Islet of Langerhans (tissue), 1 donor: Measurements from ENCODE around the gene SAMD9L.

Experiments used
- FAIRE-seq: peaks from one replicate; lab custom pipeline; 2011; peaks lifted over from hg19 to GRCh38; lab: Jason Lieb, UNC

Gene SAMD9L

DNA sequence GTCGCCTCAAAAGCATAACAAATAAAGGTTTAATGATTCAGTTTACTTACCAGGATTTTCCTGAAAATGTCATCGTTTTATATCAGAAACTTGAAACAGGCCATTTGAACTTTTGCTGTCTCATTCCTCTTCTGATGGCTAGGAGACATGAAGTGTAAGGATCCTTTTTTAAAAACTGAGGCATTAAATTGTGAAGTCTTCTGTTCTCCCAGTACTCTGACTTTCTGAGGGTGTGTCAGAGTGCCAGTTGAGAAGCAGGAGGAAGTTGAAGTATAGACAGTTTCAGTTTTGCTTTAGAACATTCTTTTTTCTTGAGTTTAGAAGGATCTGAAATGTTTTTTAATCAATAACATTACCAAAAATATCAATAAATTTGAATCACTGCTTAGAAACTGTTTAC is at the start of gene SAMD9L:
TSS of gene SAMD9L (minus strand) at position 242 of the 400 bp plus-strand sequence. CDS start 12,414 bp downstream, outside the sequence.
- FAIRE-seq, result no peak

DNA sequence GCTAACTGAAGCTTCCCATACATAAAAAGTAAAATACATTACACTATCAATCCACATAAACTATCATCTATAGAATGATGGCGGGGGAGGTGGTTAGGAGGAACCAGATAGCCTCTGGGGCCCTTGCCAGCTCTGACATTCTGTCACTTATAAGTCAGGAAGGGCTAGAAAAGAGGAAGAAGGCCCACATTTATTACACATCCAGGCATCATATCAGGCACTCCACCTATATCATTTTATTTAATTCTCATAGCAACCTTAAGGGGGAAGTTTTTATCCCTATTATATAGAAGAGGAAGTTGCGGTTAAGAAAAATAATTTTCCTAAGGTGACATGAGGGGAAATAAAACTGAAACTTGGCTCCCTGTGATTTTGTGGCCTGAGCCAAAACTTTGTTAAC is 48.2 kb upstream of the SAMD9L start:
- no peak for FAIRE-seq

DNA sequence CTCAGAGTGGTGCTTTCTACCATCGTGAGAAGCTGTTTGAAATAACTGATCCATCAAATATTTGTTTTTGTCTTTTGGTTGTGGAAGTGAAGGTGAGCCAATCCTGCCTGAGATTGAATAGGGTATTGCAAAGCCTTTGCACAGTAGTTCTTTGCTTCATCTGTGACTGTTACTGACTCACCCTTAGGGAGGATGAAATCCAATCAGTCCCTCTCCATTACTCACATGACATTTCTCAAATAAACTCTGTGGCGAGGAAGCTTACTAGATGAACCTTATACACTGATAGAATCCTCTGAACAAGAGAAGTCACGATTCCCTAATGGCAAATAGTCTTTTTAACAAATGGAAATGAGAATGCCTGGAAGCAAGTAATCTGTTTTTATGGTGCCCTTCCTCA is 46.2 kb upstream of the SAMD9L start:
- FAIRE-seq, result no peak

DNA sequence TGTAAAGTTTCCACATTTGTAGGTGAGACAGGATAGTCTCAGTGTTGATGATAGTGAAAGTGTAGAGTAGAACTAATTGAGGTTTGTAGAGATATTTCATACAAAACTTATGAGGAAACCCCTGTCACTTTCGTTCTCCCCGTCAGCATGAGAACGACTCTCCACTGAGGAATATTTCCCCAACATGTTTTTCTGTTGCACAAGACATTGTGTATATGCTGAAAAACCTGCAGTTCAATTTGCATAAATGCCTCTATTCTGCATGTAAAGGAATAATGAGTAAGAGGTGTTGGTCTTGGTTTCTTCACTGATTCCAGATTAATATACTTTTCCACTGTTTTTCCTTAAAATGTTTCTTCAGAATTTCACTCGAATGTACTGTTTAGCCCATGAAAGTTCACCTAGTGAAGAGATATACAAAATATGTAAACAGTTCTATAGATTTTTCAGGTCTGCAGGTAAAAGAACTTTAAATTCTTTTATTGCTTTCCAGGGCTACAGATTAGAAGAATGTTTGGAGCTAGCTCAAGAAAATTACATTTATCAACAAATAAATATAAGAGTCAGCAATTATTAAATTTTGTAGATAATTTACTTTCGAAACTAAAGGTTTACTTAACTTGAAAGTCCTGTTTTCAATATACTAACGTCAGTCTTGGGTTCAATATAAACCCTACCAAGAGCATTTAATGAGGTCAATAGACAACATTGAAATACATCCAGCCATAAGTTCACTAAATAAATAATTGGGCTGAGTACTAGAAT is 40.9 kb upstream of the SAMD9L start:
- FAIRE-seq, result peak; percentile 30

DNA sequence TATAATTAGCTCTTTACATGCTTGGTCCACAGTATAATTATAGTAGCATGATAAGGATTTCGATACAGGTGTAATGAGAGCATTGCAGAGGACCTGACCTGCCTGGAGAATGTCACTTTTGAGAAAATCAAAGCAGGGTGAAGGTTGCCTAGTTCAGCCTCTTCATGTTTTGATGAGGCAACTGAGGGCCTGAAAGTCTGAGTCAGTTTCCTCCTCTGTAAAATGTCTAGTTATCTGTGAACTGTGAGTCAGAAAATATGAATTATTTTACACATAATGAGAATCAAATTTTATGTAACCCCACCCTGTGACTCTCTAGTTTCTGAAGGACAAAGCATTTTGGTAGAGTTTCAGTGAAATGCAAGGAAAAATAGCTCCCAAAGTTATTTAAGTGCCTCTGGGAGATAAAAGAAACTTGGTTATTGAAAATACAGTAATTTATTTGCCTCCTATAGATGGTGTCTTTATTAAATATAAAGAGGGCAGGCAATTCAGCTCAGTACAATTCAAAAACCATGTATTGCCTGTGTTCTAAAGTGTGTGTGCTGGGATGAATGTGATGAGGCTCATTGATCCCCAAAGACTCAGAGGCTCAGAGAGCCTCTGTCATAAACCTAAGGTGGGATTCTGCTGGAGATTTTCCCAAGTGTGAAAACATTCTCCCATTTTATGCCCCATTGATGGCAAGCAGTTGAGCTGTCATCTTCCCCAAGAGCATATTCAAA is 37.3 kb upstream of the SAMD9L start:
- FAIRE-seq, result no peak

DNA sequence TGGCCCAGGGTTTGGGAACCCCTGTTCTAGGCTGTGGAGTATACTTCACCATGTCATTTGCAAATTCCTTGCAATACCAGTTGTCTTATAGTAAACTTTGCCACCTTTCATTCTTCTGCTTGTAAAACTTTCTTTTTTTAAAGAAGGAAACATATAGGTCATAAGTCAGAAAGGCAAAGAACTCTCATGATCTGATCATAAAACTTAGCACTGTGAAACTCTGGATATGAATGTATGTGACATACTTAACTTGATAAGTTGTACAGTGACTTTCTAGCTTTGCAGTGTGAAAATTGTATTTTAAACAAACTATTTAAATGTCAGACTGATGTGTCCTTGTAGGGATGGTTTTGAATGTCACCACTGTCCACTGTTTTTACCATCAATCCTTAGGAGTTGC is 31.0 kb upstream of the SAMD9L start:
- no peak for FAIRE-seq

GRCh38 chr7:93178213-93178612 is 30.0 kb upstream of the SAMD9L start:
- peak; percentile 97 for FAIRE-seq

DNA sequence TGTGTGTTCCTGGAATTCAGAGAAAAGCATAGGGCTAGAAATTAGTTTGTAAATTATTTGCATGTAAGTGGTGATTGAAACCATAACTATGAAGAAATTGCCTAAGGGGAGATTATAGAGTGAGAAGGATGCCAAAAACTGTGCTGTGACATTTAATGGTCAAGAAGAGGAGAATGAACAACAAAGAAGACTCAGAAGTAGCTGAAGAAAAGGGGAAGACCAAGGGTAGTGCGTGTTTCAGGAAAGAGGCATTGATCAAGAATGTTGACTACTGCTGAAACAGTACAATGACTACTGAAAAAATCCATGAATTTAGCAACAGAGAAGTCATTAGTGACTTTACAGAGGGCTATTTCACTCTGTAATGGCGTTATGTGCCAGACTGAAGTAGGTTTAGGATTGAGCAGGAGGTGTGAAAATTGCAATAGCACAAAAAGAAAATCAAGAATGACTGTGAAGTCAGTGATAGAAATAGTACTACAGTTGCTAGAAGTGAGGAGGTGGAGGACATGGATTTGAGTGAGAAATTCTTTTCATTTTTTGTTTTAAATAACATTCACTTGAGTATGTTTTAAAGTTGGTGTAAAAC is 28.9 kb upstream of the SAMD9L start:
- FAIRE-seq, result no peak

DNA sequence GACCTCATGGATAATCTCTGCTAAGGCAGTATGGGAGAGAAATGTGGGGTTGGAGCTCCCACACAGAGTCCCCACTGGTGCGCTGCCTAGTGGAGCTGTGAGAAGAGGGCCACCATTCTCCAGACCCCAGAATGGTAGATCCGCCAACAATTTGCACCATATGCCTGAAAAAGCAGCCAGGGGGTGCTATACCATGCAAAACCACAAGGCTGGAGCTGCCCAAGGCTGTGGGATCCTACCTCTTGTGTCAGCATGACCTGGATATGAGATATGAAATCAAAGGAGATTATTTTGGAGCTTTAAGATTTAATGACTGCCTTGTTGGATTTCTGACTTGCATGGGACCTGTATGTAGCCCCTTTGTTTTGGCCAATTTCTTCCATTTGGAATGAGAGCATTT is 27.0 kb upstream of the SAMD9L start:
- FAIRE-seq, result no peak

GRCh38 chr7:93172683-93173082 is 24.5 kb upstream of the SAMD9L start:
- FAIRE-seq, result no peak

- no peak for FAIRE-seq
Measured at GRCh38 chr7:93171606-93172226, 23.5 kb upstream of the SAMD9L start.

DNA sequence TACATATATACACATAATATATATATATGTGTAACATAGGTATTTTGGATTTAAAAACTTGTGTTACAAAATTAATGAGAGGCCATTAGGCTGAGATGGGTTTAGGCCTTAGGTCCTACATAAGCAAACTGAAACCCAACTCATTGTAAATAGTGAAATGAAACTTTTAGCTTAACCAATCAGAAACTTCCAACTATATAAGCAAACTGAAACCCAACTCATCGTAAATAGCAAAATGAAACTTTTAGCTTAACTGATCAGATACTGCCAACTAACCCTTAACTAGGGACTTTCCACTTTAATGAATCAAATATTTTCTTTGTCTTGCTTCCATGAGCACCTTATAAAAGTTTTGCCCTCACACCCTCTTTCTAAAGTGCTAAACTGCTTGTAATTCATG is 17.3 kb upstream of the SAMD9L start:
- FAIRE-seq, result no peak

DNA sequence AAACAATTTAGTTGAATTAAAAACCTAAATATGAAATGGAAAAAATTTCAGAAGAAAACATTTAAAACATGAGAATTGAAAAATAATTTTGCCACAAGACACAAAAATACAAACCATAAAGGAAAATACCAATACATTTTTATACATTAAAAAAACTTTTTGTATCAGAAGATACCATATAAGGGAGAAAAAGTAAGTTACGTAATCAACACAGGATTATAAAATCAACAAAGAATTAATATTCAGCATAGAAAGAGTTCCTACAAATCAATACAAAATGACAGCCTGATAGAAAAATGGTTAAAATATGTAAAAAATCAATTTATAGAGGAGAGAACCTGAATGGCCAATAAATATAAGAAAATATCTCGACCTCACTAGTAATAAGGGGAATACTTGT is 16.6 kb upstream of the SAMD9L start:
- peak; percentile 13 for FAIRE-seq

- FAIRE-seq, result no peak
Measured at GRCh38 chr7:93161181-93161762, 13.1 kb upstream of the SAMD9L start.

- no peak for FAIRE-seq
Measured at GRCh38 chr7:93160410-93160809, 12.2 kb upstream of the SAMD9L start.

- FAIRE-seq, result no peak
Measured at GRCh38 chr7:93159490-93159889, 11.3 kb upstream of the SAMD9L start.

DNA sequence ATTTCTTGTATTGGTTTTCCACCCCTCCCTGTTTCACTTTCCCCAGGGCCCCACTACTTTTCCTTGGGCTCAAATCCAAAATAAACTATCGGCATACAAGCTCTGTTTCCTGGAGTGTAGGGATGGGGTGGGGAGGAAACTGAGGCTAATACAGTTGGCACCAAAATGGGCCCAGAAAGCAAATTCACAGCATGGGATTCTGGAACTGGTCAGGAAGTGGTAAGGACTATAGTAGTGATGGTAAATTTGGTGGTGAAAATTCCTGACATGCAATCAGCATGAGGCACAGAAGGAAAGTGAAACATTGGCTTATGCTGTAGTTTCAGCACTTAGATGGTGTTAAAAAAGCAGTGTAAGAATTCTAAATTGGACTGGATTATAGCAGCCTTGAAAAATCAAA is 8.7 kb upstream of the SAMD9L start:
- no peak for FAIRE-seq

- FAIRE-seq, result no peak
Measured at GRCh38 chr7:93150200-93150835, 2.1 kb upstream of the SAMD9L start.

DNA sequence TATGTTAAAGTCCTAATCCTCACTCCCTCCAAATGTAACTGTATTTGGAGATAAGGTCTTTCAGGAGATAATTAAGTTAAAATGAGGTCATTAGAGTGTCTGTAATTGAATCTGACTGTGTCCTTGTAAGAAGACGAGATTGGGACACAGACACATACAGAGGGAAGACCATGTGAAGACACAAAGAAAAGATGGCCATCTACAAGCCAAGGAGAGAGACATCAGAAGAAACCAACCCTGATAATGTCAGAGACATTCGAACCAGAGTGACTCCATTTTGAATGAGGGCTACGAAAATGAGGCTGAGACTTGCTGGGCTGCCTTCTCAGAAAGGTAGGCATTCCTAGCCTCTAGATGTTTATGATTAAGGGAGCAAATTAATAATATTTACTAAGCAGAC is 542 bp upstream of the SAMD9L start:
- no peak for FAIRE-seq

DNA sequence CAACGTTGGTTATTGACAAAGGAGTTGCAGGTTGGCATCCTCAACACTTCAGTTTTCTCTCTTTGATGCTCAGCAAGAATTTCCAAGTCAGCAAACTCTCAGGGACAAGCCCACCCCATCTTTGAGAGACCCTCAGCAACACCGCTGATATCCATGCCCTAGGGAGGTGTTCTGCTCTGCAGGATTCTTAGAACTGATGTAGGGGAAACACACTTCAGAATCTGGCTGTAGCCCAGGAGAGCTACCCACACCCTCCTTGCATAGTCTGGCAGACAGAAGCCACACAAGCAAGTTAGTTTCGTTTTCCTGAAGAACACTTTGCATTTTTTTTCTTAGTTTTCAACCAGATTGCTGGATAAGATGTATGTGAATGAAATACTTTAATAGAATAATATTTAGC is 822 bp downstream of the SAMD9L start:
- no peak for FAIRE-seq

- no peak for FAIRE-seq
Measured at GRCh38 chr7:93146472-93147141, 1.6 kb downstream of the SAMD9L start.

DNA sequence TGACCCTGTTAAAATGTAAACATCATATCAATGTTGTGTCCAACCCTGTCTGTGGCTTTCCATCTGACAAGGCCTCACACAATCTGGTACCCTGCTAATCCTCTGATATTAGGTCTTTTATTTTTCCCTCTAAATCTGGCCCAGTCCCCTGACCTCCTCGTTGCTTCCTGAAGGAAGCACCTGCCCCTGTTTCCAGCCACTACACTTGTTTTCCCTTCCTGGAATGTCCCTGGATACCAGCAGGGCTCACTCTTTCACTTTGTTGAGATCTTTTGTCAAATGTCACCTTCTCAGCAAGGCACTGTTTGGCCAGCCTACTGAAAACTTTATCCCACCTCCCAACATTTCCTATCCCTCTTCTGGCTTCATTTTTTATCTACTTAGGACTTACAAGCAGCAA is 2.1 kb downstream of the SAMD9L start:
- FAIRE-seq, result no peak
